ENCODE data around the gene CLDND2.

CLDND2 gene

DNA sequence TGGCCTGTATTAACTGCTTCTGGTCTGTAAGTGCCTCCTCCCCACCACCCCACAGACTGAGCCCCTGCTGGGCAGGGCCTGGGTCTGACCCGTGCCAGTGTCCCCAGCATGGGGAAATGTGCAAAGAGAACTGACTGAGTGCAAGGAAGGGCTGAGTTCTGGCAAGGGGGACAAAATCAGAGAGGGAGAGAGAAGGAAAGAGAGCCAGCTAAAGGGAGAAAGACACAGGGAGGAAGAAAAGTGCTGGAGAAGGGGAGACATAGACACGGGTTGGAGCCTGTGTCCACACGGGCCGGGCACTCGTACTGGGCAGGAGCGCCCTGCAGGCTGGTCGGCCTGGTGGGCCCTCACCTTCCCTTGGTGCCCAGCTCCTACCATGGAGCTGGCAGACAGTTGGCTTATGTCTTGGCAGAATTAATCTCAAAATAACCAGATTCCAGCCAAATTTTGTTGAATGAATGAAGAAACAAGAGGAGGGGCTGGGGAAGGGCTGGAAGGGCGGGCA is 2.4 kb upstream of the CLDND2 start:
- TF ChIP-seq POLR2A (IDR thresholded peaks at IDR 0.05; ENCODE audit: low read length) (no peak), GATA1 (IDR thresholded peaks at IDR 0.05; ENCODE audit: low read depth, low read length) (no peak)
- no peak for DNase-seq

DNA sequence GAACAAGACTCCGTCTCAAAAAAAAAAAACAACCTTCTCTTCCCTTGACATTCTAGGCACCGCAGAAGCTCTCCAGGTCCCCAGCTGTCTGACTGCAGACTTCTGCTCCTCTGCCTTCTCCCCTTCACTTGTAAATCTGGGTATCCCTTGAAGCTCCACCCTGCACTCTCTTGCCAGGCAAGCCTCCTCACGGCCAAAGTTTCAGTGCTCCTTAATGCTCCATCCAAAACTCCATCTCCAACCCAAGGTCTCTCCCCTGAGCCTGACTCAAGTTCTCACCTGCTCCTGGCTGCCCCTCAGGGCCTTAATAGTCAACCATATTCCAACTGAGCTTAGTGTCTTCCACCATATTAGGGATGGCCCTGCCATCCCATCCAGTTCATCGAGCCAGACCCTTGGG is 1.4 kb upstream of the CLDND2 start:
- TF ChIP-seq POLR2A (IDR thresholded peaks at IDR 0.05; ENCODE audit: low read length) (no peak), GATA1 (IDR thresholded peaks at IDR 0.05; ENCODE audit: low read depth, low read length) (no peak)
- no peak for DNase-seq

DNA sequence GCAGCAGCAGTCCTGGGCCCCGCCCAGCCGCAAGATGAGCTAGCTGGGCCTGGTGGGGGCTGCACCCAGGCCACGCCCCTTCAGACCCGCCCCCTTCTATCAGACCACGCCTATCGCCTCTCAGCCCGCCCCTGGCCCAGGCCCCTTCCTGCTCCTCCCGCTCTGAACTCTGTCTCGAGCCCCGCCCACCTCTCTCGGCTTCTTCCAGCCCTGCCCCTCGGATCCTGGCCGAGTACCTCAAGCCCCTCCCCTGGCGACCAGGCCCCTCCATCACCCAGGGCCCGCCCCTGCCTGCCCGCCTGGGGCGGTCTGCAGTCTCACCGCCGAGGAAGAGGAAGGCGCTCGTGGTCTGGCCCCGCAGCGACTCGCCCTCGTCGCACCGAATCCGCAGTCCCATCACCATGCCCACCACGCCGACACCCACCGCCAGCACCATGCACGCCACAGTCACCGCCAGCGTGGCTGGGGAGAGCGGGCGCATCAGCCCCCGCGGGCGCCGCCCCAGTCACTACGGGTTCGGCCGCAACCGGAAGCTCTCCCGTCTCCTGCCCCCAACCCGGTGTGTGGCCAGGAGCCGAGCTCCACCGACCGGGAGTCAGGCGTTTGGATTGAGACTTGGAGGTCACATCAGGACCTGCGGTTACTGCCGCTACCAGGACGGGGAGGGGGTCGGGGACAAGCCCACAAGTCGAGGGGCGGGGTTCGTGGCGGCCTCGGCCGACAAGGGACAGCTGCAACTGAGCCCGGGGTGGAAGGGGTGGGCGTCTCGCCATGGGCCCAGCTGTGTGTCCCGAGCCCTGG is 1.0 kb downstream of the CLDND2 start:
- peak; percentile 81 for TF ChIP-seq POLR2A (IDR thresholded peaks at IDR 0.05; ENCODE audit: low read length)
- no peak for TF ChIP-seq GATA1 (IDR thresholded peaks at IDR 0.05; ENCODE audit: low read depth, low read length)
- DNase-seq, result peak; percentile 99

DNA sequence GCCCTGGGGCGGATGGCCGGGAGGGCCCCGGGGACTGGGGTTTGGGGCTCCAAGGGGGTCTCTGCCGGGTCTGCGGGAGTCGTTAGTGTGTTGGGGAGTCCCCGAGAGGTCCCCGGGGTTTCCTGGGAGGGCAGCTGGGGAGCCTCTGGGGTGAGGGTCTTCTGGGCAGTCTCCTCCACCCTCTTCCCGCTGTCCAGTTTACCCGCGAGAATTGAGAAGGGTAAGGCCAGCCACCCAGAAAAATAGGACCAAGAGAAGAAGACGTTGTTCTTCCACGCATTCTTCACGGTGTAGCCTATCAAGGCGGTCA is 1.6 kb downstream of the CLDND2 start:
- no peak for DNase-seq
- no peak for TF ChIP-seq GATA1 (IDR thresholded peaks at IDR 0.05; ENCODE audit: low read depth, low read length)
- no peak for TF ChIP-seq POLR2A (IDR thresholded peaks at IDR 0.05; ENCODE audit: low read length)

DNA sequence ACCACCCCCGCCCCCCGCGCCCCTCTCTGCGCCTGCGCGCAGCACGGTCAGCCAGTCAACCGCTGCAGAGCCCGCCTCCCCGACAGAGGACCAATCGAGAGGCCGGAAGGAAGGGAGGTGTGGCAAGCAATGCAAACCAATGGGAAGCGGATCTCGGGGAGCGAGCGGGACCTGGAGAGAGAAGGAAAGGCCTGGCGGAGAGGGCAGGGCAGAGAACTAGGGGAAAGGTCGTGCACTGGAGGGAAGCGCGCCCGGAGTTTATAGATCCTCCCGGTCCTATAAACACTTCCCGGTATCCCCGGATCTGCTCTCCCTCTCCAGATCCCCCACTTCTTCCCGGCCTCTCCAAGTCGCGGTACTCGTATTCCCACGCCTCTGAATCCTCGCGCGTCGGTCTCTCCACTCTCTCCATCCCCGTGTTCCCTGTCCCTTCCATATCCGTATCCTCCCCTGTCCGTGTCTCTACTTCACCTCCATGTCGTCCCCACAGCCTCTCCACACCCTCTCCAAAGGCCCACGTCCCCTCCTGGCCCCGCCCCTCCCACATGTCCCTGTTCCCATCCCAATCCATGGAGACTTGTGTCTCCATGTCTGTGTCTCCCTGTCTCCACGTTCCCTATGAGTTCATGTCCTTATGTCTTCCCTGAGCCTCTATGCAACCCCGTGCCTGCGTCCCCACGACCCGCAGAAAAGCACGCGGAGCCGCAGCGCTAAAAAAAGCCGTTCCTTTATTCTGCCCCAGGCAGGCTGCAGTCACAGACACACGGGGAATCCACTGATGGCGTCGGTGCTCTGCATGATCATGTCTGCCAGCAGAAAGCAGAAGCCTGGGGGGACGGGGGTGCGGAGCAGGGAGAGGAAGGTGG is 2.2 kb downstream of the CLDND2 start:
- DNase-seq, result peak; percentile 98

DNA sequence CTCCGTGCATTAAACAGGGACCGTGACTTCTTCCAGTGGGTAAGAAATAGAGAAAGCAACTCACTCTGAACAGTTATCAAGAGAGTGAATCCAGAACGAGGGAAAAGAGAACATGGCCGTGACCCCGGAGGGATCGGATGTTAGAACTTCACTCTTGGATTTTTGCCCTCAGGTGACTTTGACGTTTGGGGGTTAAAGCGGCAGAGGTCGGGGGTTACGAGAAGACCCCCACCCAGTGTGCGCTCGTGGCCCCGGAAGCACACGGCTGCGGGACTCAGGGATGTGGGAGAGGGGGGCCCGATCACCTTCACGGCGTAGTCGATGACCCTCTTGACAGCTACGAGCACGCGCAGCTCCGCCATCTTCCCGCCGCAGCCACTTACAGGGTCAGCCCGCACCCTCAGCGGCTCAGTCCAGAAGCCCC is 2.8 kb downstream of the CLDND2 start, which contains the start of gene ETFB:
Gene ETFB, minus strand, starts transcription at position 424 of the 424 bp plus-strand sequence. Its CDS starts 62 bp downstream, at position 362.
- TF ChIP-seq GATA1 (IDR thresholded peaks at IDR 0.05; ENCODE audit: low read depth, low read length) (no peak), POLR2A (IDR thresholded peaks at IDR 0.05; ENCODE audit: low read length) (peak; percentile 78)
- no peak for DNase-seq

More for the DNA sequence above, 2.2 kb downstream of the CLDND2 start:
- TF ChIP-seq POLR2A (IDR thresholded peaks at IDR 0.05; ENCODE audit: low read length), result peak; percentile 81
- no peak for TF ChIP-seq GATA1 (IDR thresholded peaks at IDR 0.05; ENCODE audit: low read depth, low read length)

DNA sequence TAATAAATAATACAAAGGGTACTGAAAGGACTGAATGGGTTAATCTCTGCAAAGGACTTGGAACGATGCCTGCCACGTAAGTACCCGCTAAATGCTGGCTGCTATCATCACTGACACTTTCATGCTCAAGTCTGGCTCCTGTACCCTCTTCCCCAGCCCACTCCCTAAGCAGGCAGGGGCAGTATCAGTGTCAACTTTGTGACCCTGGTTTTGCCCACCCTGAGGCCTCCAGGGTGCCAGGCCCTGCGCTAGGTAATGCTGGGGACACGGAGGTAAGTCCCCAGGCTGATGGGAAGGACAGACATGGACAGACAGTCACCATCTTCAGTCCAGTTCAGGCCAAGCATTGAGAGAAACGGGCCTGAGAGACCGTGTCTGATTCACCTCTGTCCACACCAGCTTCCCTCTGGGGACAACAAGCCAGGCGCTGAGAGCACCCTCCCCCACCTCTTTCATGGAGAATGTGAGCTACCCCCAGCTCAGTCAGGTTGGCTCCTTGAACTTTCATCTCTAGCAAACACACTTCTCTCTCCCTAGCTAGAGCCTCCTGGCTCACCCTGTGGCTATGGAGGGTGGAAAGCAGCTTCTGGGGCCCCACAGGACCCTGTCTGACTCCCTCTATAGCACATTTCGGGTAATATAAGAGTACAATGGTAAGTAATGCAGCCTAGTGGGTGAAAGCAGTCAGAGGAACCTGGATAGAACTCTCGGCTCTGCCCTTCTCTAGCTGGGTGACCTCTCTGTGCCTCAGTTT is 3.4 kb downstream of the CLDND2 start:
- TF ChIP-seq POLR2A (IDR thresholded peaks at IDR 0.05; ENCODE audit: low read length) (no peak), GATA1 (IDR thresholded peaks at IDR 0.05; ENCODE audit: low read depth, low read length) (no peak)
- DNase-seq, result peak; percentile 57 to 70

DNA sequence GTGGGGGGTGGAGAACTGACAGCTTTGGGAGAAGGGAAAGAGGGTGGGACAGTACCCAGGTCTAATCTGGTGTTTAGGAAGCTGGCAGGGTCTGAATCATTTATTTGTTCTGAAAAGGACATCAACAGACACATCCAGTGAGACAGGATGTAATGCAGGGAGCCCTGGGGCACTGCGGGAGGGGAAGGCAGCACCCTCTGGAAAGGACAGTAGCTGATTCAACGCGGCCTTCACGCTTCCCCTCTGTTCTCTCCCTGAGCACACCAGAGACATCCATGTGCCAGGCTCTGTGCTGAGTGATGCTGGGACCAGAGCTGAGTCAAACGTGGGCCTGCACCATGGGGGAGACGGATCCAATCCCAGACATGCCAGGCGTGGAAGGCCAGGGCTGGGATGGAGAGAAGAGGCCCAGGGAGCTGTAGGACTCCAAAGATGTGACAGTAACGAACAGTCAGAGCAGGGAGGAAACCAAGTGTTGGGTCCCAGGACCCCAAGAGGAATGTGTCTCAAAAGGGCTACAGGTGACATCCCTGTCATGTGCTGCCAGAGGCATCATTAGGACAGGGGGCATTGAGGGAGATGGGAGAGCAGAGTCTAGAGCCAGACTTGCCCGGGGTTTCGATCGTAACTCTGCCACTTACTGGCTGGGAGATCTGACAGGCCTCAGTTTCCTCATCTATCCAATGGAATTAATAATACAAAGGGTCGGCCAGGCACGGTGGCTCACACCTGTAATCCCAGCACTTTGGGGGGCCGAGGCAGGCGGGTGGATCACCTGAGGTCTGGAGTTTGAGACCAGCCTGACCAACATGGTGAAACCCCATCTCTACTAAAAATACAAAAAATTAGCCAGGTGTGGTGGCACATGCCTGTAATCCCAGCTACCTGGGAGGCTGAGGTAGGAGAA is 4.3 kb downstream of the CLDND2 start:
- DNase-seq, result no peak
- TF ChIP-seq POLR2A (IDR thresholded peaks at IDR 0.05; ENCODE audit: low read length), result no peak
- no peak for TF ChIP-seq GATA1 (IDR thresholded peaks at IDR 0.05; ENCODE audit: low read depth, low read length)

DNA sequence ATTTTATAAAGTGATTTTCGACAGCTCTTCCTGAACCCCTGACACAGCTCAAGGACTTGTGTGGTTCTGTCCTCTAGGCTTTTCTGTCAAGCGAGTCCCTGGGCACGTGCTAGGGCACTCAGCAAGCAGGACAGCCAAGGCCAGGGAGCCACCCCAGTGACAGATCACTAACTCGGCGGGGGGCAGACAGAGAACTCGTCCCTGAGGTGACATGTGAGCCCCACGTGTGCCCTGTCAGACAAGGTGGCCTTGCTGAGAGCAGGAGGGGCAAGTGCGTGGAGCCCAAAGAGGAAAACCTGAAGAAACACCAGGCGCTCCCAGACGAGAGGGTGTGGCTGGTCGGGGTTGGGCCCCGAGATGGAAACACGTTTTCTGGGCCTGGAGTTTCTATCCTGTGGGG is 7.6 kb downstream of the CLDND2 start:
- DNase-seq, result no peak
- TF ChIP-seq GATA1 (IDR thresholded peaks at IDR 0.05; ENCODE audit: low read depth, low read length), result no peak
- no peak for TF ChIP-seq POLR2A (IDR thresholded peaks at IDR 0.05; ENCODE audit: low read length)

DNA sequence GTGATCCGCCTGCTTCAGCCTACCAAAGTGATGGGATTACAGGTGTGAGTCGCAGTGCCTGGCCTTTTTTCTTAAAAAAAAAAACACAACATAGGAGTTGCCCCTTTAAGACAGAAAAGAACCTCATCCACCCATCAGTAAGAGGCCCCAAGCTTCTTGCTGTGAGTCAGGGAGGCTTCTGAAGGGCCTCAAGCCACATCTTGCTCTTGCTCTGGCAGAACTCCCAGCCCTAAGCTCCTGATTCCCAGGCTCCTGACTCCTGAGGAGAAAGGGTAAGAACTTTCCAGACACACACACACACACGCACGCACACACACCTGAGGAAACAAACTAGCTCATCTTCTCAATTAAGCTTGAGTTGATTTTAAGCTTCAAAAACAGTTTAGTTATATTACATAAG is 9.5 kb downstream of the CLDND2 start:
- no peak for DNase-seq
- no peak for TF ChIP-seq GATA1 (IDR thresholded peaks at IDR 0.05; ENCODE audit: low read depth, low read length)
- TF ChIP-seq POLR2A (IDR thresholded peaks at IDR 0.05; ENCODE audit: low read length), result no peak

DNA sequence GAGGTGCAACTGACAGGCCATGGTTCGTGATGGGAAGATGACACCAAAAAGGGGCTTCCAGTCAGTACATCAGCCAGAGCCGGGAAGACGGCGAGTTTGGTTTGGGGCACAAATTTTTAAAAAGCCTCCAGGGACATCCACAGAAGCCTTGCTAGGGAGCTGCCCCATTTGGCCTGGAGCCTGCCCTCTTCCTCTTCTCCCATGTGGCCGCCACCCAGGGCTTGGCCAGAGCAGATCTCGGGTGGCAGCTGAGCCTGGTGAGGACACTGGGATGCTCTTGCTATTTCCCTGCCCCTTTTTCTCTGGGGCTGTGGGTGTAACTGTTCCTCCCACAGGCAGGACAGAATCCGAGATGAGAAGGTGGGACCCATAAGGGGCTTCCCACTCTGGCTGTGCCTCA is 10.9 kb downstream of the CLDND2 start:
- DNase-seq, result no peak
- TF ChIP-seq GATA1 (IDR thresholded peaks at IDR 0.05; ENCODE audit: low read depth, low read length) (no peak), POLR2A (IDR thresholded peaks at IDR 0.05; ENCODE audit: low read length) (no peak)

DNA sequence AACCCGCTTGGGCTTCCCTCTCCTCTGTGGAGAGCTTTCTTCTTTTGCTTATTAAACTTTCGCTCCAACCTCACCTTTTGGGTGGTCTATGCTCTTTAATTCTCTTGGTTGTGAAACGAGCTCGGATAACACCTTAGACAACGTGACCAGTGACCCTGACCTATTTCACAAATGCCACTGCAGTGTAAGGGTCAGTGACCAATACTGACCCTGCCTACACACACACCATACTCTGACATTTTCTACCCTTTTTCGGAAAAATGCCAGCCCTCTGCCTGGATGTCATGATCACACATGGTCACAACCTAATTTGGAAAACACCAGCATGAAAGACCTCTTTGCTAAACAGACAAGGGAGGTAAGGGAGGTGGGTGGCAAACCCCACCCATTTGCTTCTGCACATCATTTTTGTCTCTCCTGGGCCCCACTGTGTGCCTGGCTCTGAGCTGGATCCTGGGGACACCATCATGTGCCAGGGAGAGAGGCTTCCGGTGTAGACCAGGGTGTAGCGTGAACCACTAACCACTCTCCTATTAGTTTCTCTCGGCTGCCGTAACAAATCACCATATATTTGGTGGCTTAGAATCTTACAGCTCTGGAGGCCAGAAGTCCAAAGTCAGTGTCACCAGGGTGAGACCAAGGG is 12.5 kb downstream of the CLDND2 start:
- no peak for DNase-seq
- TF ChIP-seq GATA1 (IDR thresholded peaks at IDR 0.05; ENCODE audit: low read depth, low read length), result no peak
- no peak for TF ChIP-seq POLR2A (IDR thresholded peaks at IDR 0.05; ENCODE audit: low read length)
